Thyroid gland (tissue), 4 donors: ENCODE data around the gene RAI14. TPM values are rescaled to one million over a fixed set of nuclear protein-coding genes. Genes with fewer than 3 reads are reported as not detected.
"Not testable (repeated sequence)": the region's sequence is repeated elsewhere in the genome, so short reads cannot be mapped to it uniquely, and the experiment has no call there.

Experiments
- DNase-seq, 2 donors: peaks; one replicate each; pipeline ENCODE4 v3.0.0-alpha.2; 2019
- H3K27ac ChIP-seq, 3 donors: fragments of 200-600 bp; sonication (generic); 1 replicate in 2 of 3; 2 replicates in 1 of 3; pipeline ENCODE4 v1.5.1; 2016 to 2019; ENCODE audit warnings: mild to moderate bottlenecking in 1 of 3, moderate library complexity in 1 of 3
- H3K27me3 ChIP-seq: fragments of 200-600 bp; sonication (generic); one replicate; pipeline ENCODE4 v1.5.1; 2019
- H3K36me3 ChIP-seq, 2 donors: fragments of 200-600 bp; sonication (generic); one replicate each; pipeline ENCODE4 v1.5.1; 2016 to 2019
- H3K4me1 ChIP-seq, 2 donors: fragments of 200-600 bp; sonication (generic); one replicate each; pipeline ENCODE4 v1.5.1; 2017 to 2019
- H3K4me3 ChIP-seq, 3 donors: fragments of 200-600 bp; sonication (generic); replicated peaks in 1 of 3; 1 replicate in 2 of 3; 2 replicates in 1 of 3; pipeline ENCODE4 v1.5.1; 2016; ENCODE audit warnings: mild to moderate bottlenecking in 1 of 3
- H3K9me3 ChIP-seq: fragments of 200-600 bp; sonication (generic); one replicate; pipeline ENCODE4 v1.5.1; 2017
- CTCF ChIP-seq, 6 experiments: fragments of 200-600 bp in 3 of 6; fragments of 450-650 bp in 3 of 6; sonication (generic) in 3 of 6; IDR thresholded peaks; one replicate each; pipeline ENCODE4 v1.5.1; 2016 to 2019; ENCODE audit warnings: antibody characterized with exemption in 6 of 6, mild to moderate bottlenecking in 2 of 6, inconsistent platforms in 1 of 6, moderate library complexity in 1 of 6
- POLR2A ChIP-seq, 2 donors: fragments of 450-650 bp; IDR thresholded peaks; one replicate each; pipeline ENCODE4 v1.6.1; 2017; ENCODE audit warnings: antibody characterized with exemption in 2 of 2, mild to moderate bottlenecking in 2 of 2, moderate library complexity in 1 of 2
- WGBS, 2 donors: methylation state at CpG; one replicate each; pipeline ENCODE4 v1.1.5; 2017; 5-methylcytosine and 5-hydroxymethylcytosine counted together
- intact Hi-C: fragments of 100-400 bp; cut with DNase I; formaldehyde crosslinking; loops from one replicate; pipeline ENCODE4 v1.15.1; 2023
- total RNA-seq, 4 donors: library from RNA; depleted of rRNA; stranded (reverse); fragments of >200 nt; gene quantifications; one replicate each; pipeline ENCODE4 v1.2.3, GENCODE V29; 2016

RAI14 gene
- total RNA-seq, 4 donors from 2014 or later, result 16.9 to 23.5 (median 20.8) TPM

GRCh38 chr5:34698109-34698419 lies 41.9 kb downstream of the RAI14 start:
- H3K27me3 ChIP-seq, result no peaks in the 10 kb centered on the region
- intact Hi-C loops, result no loop called here
- no peak overlapping the region for H3K27ac ChIP-seq
- H3K9me3 ChIP-seq, result no peaks in the 10 kb centered on the region
- no peak for TF ChIP-seq CTCF (IDR thresholded peaks at IDR 0.05)
- TF ChIP-seq POLR2A (IDR thresholded peaks at IDR 0.05), result no peak
- no peak overlapping the region for H3K4me3 ChIP-seq
- no peaks in the 10 kb centered on the region for H3K36me3 ChIP-seq
- no peak for DNase-seq
- H3K4me1 ChIP-seq, result peaks cover 21 to 35% of the 10 kb centered on the region in 2 donors

- intact Hi-C loops, result no loop called here
- Histone ChIP-seq H3K9me3 (no peaks in the 10 kb centered on the region), H3K27ac (no peak overlapping the region), H3K4me1 (peaks cover 21 to 35% of the 10 kb centered on the region in 2 donors), H3K4me3 (no peak overlapping the region), H3K27me3 (no peaks in the 10 kb centered on the region), H3K36me3 (no peaks in the 10 kb centered on the region)
- no peak for TF ChIP-seq POLR2A (IDR thresholded peaks at IDR 0.05)
- TF ChIP-seq CTCF (IDR thresholded peaks at IDR 0.05), result no peak
- WGBS, 2 donors, result 87 to 91% methylated on average over 6 of the region's 6 CpGs
- DNase-seq, result no peak
Measured at GRCh38 chr5:34698754-34699153, 42.6 kb downstream of the RAI14 start.

GRCh38 chr5:34699155-34700077 lies 43.3 kb downstream of the RAI14 start:
- DNase-seq, result peak; percentile 54 to 56
- 71 to 77% methylated on average over 9 of the region's 9 CpGs for WGBS, 2 donors
- TF ChIP-seq POLR2A (IDR thresholded peaks at IDR 0.05), result no peak
- TF ChIP-seq CTCF (IDR thresholded peaks at IDR 0.05), result no peak
- intact Hi-C loops, result no loop called here
- Histone ChIP-seq H3K4me3 (no peak overlapping the region), H3K4me1 (peaks cover 17 to 34% of the 10 kb centered on the region in 2 donors), H3K36me3 (no peaks in the 10 kb centered on the region), H3K9me3 (no peaks in the 10 kb centered on the region), H3K27ac (peak overlapping the region in 1 of 3 donors; percentile 1), H3K27me3 (no peaks in the 10 kb centered on the region)

- Histone ChIP-seq H3K27me3 (no peaks in the 10 kb centered on the region), H3K4me1 (peaks cover 13 to 28% of the 10 kb centered on the region in 2 donors), H3K27ac (peak overlapping the region in 1 of 3 donors; percentile 1), H3K36me3 (no peaks in the 10 kb centered on the region), H3K4me3 (no peak overlapping the region), H3K9me3 (no peaks in the 10 kb centered on the region)
- TF ChIP-seq CTCF (IDR thresholded peaks at IDR 0.05) (no peak), POLR2A (IDR thresholded peaks at IDR 0.05) (no peak)
- DNase-seq, result no peak
- intact Hi-C loops, result no loop called here
- 77 to 79% methylated on average over 2 of the region's 2 CpGs for WGBS, 2 donors
Measured at GRCh38 chr5:34700078-34700452, 43.9 kb downstream of the RAI14 start.

- DNase-seq, H3K4me3 ChIP-seq, H3K27me3 ChIP-seq, H3K9me3 ChIP-seq, H3K27ac ChIP-seq, intact Hi-C loops, H3K36me3 ChIP-seq: not testable (repeated sequence)
- peaks cover 5 to 22% of the 10 kb centered on the region in 2 donors for H3K4me1 ChIP-seq
- WGBS, 2 donors, result 98 to 100% methylated on average over 2 of the region's 2 CpGs
Measured at GRCh38 chr5:34701442-34701841, 45.3 kb downstream of the RAI14 start.
